A549 (cell line): ENCODE measurements around the gene SSMEM1. TPM values are rescaled to one million over a fixed set of nuclear protein-coding genes. Genes with fewer than 3 reads are reported as not detected.
"Not testable (repeated sequence)": the region's sequence is repeated elsewhere in the genome, so short reads cannot be mapped to it uniquely, and the experiment has no call there.

ENCODE experiments used
- ATAC-seq, 2 experiments: fragments of 200-7000 bp in 1 of 2; fragments of >200 bp in 1 of 2; cut with Nextera tagmentation in 1 of 2; cut with Tn5 transposase in 1 of 2; 3 replicates each; pipeline versions ENCODE4 v1.8.0 to v1.9.1; 2018 to 2020; ENCODE audit warnings: mild to moderate bottlenecking in 1 of 2, moderate library complexity in 1 of 2
- CTCF ChIA-PET: fragments of 300-600 bp; sonication (Branson Sonifier 250); formaldehyde crosslinking; extraction: SDS; loops from one replicate; lab custom pipeline; 2021; ENCODE audit warnings: antibody characterized with exemption, inconsistent platforms; lab: Yijun Ruan, JAX
- POLR2A ChIA-PET: fragments of 350-600 bp; formaldehyde crosslinking; extraction: SDS; loops from one replicate; lab custom pipeline; 2021; ENCODE audit warnings: antibody characterized with exemption, inconsistent platforms; lab: Yijun Ruan, JAX
- DNase-seq, 2 experiments: peaks; one replicate each; pipeline versions ENCODE4 v3.0.0 to v3.0.0-alpha.2; 2011 to 2016; ENCODE audit warnings: low read depth in 1 of 2, low spot score in 1 of 2
- FAIRE-seq: peaks from 2 replicates; lab custom pipeline; 2011; peaks lifted over from hg19 to GRCh38; lab: Jason Lieb, UNC
- H3K27ac ChIP-seq, 2 experiments: fragments of >200 bp; sonication (Bioruptor Twin); formaldehyde crosslinking; 3 replicates each; pipeline ENCODE4 v1.5.1; 2016 to 2017
- H3K4me1 ChIP-seq: fragments of >200 bp; sonication (Bioruptor Twin); formaldehyde crosslinking; 3 replicates; pipeline ENCODE4 v1.6.1; 2016
- H3K4me2 ChIP-seq: fragments of >200 bp; sonication (Bioruptor Twin); formaldehyde crosslinking; 3 replicates; pipeline ENCODE4 v1.6.1; 2016
- H3K4me3 ChIP-seq: fragments of >200 bp; sonication (Bioruptor Twin); formaldehyde crosslinking; 3 replicates; pipeline ENCODE4 v1.5.1; 2016
- H3K9me3 ChIP-seq: fragments of >200 bp; sonication (Bioruptor Twin); formaldehyde crosslinking; 3 replicates; pipeline ENCODE4 v1.6.1; 2016
- CBX8 ChIP-seq: fragments of 200-600 bp; sonication (generic); IDR thresholded peaks from 2 replicates; pipeline ENCODE4 v1.6.1; 2016
- CHD4 ChIP-seq: fragments of 200-600 bp; sonication (generic); IDR thresholded peaks from 2 replicates; pipeline ENCODE4 v1.6.1; 2016; ENCODE audit warnings: antibody characterized with exemption, mild to moderate bottlenecking, borderline replicate concordance
- EP300 ChIP-seq, 2 experiments: fragments of >200 bp; sonication (Bioruptor Twin); formaldehyde crosslinking; IDR thresholded peaks; 2 replicates in 1 of 2; 3 replicates in 1 of 2; pipeline ENCODE4 v1.6.1; 2016 to 2017
- ESRRA ChIP-seq: fragments of 150-350 bp; IDR thresholded peaks from 2 replicates; pipeline ENCODE4 v1.6.1; 2014; ENCODE audit warnings: mild to moderate bottlenecking, low read length, borderline replicate concordance
- GATA3 ChIP-seq: IDR thresholded peaks from 2 replicates; pipeline ENCODE4 v1.6.1; 2012; ENCODE audit warnings: borderline replicate concordance
- HDAC2 ChIP-seq: fragments of 200-600 bp; sonication (generic); IDR thresholded peaks from 2 replicates; pipeline ENCODE4 v1.6.1; 2016
- HEYL ChIP-seq: fragments of 250-450 bp; sonication (Bioruptor Pico); IDR thresholded peaks from 2 replicates; pipeline ENCODE4 v1.8.0; 2021; ENCODE audit warnings: mild to moderate bottlenecking, moderate library complexity
- MYC ChIP-seq: IDR thresholded peaks from 2 replicates; pipeline ENCODE4 v1.6.1; 2012; ENCODE audit warnings: mild to moderate bottlenecking, inconsistent platforms, low read length, improper control_type of control experiment, borderline replicate concordance
- PHF8 ChIP-seq: fragments of 200-600 bp; sonication (generic); IDR thresholded peaks from 2 replicates; pipeline ENCODE4 v1.6.1; 2016; ENCODE audit warnings: low read depth, mild to moderate bottlenecking, antibody characterized with exemption, moderate library complexity, borderline replicate concordance
- RCOR1 ChIP-seq: fragments of 150-350 bp; IDR thresholded peaks from 2 replicates; pipeline ENCODE4 v1.6.1; 2014; ENCODE audit warnings: antibody characterized with exemption, low read length, low read depth
- SREBF2 ChIP-seq: fragments of 450-650 bp; IDR thresholded peaks from 2 replicates; pipeline ENCODE4 v1.6.1; 2014; ENCODE audit warnings: mild to moderate bottlenecking, moderate library complexity
- TFCP2L1 ChIP-seq: fragments of 250-450 bp; sonication (Bioruptor Pico); IDR thresholded peaks from 2 replicates; pipeline ENCODE4 v1.5.0; 2021; ENCODE audit warnings: mild to moderate bottlenecking
- ZC3H11A ChIP-seq: fragments of 450-650 bp; IDR thresholded peaks from 2 replicates; pipeline ENCODE4 v1.6.1; 2014; ENCODE audit warnings: antibody characterized with exemption, mild to moderate bottlenecking
- WGBS: methylation state at CpG from one replicate; pipeline ENCODE4 v1.1.6; 2017; ENCODE audit errors: missing lambda C conversion rate; 5-methylcytosine and 5-hydroxymethylcytosine counted together
- polyA plus RNA-seq, 4 experiments: library from polyadenylated mRNA; depleted of rRNA in 3 of 4; stranded (reverse); fragments of >200 nt; fragmentation: RNase III in 1 of 4; extraction: RNeasy Plus Mini Kit Qiagen cat#74134 plus additional on column Dnase treatment in 1 of 4; gene quantifications; 2 replicates in 3 of 4; 3 replicates in 1 of 4; pipeline ENCODE4 v1.2.3, GENCODE V29; 2011 to 2017
- TF ChIP-seq, protein P1 (sequence below): fragments of 250-450 bp; sonication (Bioruptor Pico); IDR thresholded peaks from 2 replicates; pipeline ENCODE4 v1.5.0; 2021; ENCODE audit warnings: mild to moderate bottlenecking, moderate library complexity, borderline replicate concordance
- TF ChIP-seq, protein P2 (sequence below): fragments of 150-350 bp; IDR thresholded peaks from 2 replicates; pipeline ENCODE4 v1.6.1; 2014; ENCODE audit warnings: low read depth, mild to moderate bottlenecking, low read length
- TF ChIP-seq, protein P3 (sequence below): fragments of 250-450 bp; sonication (Bioruptor Pico); IDR thresholded peaks from 2 replicates; pipeline ENCODE4 v1.5.0; 2020; ENCODE audit warnings: low read depth, mild to moderate bottlenecking, moderate library complexity
- TF ChIP-seq, protein P4 (sequence below): fragments of >200 bp; sonication (Bioruptor Twin); formaldehyde crosslinking; IDR thresholded peaks from 3 replicates; pipeline ENCODE4 v1.5.1; 2016
- TF ChIP-seq, protein P5 (sequence below): IDR thresholded peaks from 2 replicates; pipeline ENCODE4 v1.6.1; 2012
- TF ChIP-seq, protein P6 (sequence below): fragments of >200 bp; sonication (Bioruptor Twin); formaldehyde crosslinking; IDR thresholded peaks from 3 replicates; pipeline ENCODE4 v1.6.1; 2016
- TF ChIP-seq, protein P7 (sequence below): IDR thresholded peaks from 2 replicates; pipeline ENCODE4 v1.6.1; 2012; ENCODE audit warnings: low read depth, borderline replicate concordance

Gene SSMEM1
- polyA plus RNA-seq, 2 of the 4 experiments (the other 2 are of a cell fraction): not detected

DNA sequence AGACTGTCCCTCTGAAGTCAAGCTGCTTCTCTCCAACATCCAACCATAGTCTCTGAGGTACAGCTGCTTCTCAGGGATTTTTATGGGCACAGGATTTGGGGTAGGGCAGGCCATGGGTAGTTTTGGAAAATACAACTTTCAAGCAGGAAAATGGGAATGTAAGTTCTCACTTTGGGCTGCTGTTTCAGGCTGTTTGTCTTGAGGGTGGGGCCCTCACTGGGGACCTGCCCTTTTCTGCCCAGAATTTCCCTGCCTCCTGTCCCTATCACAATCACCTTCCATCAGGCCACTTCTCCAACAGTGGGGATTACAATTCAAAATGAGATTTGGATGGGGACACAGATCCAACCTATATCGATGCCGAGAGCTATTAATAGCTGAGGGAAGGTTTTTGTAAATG, 24.5 kb downstream of the SSMEM1 start (continued):
- TF ChIP-seq, protein P1, sequence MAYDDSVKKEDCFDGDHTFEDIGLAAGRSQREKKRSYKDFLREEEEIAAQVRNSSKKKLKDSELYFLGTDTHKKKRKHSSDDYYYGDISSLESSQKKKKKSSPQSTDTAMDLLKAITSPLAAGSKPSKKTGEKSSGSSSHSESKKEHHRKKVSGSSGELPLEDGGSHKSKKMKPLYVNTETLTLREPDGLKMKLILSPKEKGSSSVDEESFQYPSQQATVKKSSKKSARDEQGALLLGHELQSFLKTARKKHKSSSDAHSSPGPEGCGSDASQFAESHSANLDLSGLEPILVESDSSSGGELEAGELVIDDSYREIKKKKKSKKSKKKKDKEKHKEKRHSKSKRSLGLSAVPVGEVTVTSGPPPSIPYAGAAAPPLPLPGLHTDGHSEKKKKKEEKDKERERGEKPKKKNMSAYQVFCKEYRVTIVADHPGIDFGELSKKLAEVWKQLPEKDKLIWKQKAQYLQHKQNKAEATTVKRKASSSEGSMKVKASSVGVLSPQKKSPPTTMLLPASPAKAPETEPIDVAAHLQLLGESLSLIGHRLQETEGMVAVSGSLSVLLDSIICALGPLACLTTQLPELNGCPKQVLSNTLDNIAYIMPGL (CRISPR knock-in tag): no peak
- TF ChIP-seq ESRRA (no peak), RCOR1 (no peak), MYC (no peak)

DNA sequence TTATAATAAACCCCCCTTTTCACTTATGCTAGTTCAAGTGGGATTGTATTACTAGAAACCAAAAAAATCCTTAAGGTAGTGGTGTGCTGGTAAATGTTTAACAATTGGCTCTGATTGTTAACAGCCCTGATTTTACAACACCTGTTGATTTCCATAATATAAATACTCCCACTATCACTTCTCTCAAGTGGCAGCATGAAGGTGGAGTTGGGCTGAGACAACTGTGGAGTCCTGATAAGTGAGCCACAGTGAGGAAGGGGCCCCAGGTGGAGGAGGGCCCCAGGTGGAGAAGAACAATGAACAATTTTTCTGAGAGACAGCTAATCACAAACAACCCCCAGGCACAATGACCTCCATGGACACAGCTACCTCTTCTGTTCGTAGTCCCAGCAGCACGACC, 26.4 kb downstream of the SSMEM1 start:
- no peaks in the 10 kb centered on the region for H3K4me1 ChIP-seq
- POLR2A ChIA-PET: no interaction called here
- no peak overlapping the region for H3K27ac ChIP-seq
- TF ChIP-seq, protein P2, sequence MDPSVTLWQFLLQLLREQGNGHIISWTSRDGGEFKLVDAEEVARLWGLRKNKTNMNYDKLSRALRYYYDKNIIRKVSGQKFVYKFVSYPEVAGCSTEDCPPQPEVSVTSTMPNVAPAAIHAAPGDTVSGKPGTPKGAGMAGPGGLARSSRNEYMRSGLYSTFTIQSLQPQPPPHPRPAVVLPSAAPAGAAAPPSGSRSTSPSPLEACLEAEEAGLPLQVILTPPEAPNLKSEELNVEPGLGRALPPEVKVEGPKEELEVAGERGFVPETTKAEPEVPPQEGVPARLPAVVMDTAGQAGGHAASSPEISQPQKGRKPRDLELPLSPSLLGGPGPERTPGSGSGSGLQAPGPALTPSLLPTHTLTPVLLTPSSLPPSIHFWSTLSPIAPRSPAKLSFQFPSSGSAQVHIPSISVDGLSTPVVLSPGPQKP: no peak
- TF ChIP-seq, protein P3, sequence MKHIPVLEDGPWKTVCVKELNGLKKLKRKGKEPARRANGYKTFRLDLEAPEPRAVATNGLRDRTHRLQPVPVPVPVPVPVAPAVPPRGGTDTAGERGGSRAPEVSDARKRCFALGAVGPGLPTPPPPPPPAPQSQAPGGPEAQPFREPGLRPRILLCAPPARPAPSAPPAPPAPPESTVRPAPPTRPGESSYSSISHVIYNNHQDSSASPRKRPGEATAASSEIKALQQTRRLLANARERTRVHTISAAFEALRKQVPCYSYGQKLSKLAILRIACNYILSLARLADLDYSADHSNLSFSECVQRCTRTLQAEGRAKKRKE (CRISPR knock-in tag): no peak
- TF ChIP-seq, protein P4, sequence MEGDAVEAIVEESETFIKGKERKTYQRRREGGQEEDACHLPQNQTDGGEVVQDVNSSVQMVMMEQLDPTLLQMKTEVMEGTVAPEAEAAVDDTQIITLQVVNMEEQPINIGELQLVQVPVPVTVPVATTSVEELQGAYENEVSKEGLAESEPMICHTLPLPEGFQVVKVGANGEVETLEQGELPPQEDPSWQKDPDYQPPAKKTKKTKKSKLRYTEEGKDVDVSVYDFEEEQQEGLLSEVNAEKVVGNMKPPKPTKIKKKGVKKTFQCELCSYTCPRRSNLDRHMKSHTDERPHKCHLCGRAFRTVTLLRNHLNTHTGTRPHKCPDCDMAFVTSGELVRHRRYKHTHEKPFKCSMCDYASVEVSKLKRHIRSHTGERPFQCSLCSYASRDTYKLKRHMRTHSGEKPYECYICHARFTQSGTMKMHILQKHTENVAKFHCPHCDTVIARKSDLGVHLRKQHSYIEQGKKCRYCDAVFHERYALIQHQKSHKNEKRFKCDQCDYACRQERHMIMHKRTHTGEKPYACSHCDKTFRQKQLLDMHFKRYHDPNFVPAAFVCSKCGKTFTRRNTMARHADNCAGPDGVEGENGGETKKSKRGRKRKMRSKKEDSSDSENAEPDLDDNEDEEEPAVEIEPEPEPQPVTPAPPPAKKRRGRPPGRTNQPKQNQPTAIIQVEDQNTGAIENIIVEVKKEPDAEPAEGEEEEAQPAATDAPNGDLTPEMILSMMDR: no peak
- TF ChIP-seq, protein P5, sequence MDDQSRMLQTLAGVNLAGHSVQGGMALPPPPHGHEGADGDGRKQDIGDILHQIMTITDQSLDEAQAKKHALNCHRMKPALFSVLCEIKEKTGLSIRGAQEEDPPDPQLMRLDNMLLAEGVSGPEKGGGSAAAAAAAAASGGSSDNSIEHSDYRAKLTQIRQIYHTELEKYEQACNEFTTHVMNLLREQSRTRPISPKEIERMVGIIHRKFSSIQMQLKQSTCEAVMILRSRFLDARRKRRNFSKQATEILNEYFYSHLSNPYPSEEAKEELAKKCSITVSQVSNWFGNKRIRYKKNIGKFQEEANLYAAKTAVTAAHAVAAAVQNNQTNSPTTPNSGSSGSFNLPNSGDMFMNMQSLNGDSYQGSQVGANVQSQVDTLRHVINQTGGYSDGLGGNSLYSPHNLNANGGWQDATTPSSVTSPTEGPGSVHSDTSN: no peak
- TF ChIP-seq ESRRA: no peak
- no peak for TF ChIP-seq HEYL (CRISPR knock-in tag)
- H3K4me2 ChIP-seq: no peak overlapping the region
- FAIRE-seq (no peak), DNase-seq (no peak), ATAC-seq (no peak)
- no peak overlapping the region for H3K4me3 ChIP-seq
- CTCF ChIA-PET: interaction anchor here (1.6 kb wide), 1 partner anchor 10 kb away, joined by 4 read pairs; no protein-coding TSS in a partner anchor
- 65% methylated on average over 2 of the region's 2 CpGs for WGBS
- no peaks in the 10 kb centered on the region for H3K9me3 ChIP-seq

DNA sequence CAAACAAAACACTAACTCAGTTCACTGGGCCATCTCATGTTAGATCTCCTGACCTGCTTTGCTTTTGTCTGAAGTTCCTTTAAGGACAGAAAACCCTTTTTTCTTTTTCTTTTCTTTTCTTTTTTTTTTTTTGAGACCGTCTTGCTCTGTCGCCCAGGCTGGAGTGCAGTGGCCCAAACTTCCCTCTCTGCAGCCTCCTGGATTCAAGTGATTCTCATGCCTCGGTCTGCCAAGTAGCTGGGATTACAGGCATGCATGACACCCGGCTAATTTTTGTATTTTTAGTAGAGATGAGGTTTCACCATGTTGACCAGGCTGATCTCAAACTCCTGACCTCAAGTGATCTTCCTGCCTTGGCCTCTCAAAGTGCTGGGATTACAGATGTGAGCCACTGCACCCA, 28.7 kb downstream of the SSMEM1 start:
- ATAC-seq, POLR2A ChIA-PET, DNase-seq, H3K27ac ChIP-seq, H3K4me1 ChIP-seq, H3K4me3 ChIP-seq, FAIRE-seq, H3K4me2 ChIP-seq, H3K9me3 ChIP-seq: not testable (repeated sequence)
- CTCF ChIA-PET: interaction anchor here (0.7 kb wide), 1 partner anchor 534 kb away, joined by 4 read pairs; no protein-coding TSS in a partner anchor
- 46% methylated on average over 4 of the region's 4 CpGs for WGBS

DNA sequence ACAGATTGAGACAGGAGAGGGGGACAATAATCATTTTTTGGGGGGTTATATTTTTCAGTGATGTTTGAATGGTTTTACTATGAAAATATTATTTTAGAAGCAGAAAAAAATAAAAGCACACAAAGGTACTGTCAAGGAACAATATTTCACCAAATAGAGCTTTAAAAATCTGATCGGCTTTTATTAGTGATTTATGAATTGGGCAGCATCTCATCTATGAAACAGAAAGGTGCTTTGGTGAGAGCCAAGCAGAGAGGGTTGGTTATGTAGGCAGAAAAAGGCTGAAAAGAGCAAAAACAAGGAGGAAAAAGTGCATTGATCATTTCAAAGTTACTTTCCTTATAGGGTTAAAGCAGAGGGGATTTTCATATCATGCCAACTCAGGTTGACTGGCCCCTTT, 32.6 kb downstream of the SSMEM1 start:
- POLR2A ChIA-PET: no interaction called here
- CTCF ChIA-PET: interaction anchor here (1.2 to 1.6 kb wide), 3 partner anchors 38 to 518 kb away, joined by 4 to 5 read pairs (median 4); no protein-coding TSS in a partner anchor
- Histone ChIP-seq H3K4me3 (no peak overlapping the region), H3K27ac (no peak overlapping the region), H3K4me2 (no peak overlapping the region), H3K4me1 (no peaks in the 10 kb centered on the region), H3K9me3 (no peaks in the 10 kb centered on the region)
- FAIRE-seq (no peak), DNase-seq (no peak), ATAC-seq (no peak)
- TF ChIP-seq EP300 (IDR thresholded peaks at IDR 0.05) (no peak), ZC3H11A (no peak), GATA3 (no peak), TFCP2L1 (CRISPR knock-in tag) (no peak), CBX8 (no peak), CHD4 (no peak), HDAC2 (no peak), SREBF2 (no peak), PHF8 (no peak), ESRRA (no peak)
- TF ChIP-seq, protein P5: no peak
- TF ChIP-seq, protein P6, sequence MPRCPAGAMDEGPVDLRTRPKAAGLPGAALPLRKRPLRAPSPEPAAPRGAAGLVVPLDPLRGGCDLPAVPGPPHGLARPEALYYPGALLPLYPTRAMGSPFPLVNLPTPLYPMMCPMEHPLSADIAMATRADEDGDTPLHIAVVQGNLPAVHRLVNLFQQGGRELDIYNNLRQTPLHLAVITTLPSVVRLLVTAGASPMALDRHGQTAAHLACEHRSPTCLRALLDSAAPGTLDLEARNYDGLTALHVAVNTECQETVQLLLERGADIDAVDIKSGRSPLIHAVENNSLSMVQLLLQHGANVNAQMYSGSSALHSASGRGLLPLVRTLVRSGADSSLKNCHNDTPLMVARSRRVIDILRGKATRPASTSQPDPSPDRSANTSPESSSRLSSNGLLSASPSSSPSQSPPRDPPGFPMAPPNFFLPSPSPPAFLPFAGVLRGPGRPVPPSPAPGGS: no peak
- TF ChIP-seq, protein P7, sequence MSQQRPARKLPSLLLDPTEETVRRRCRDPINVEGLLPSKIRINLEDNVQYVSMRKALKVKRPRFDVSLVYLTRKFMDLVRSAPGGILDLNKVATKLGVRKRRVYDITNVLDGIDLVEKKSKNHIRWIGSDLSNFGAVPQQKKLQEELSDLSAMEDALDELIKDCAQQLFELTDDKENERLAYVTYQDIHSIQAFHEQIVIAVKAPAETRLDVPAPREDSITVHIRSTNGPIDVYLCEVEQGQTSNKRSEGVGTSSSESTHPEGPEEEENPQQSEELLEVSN: no peak
- WGBS: 83% methylated on average over 1 of the region's 1 CpG
